GM19239 (cell line): ENCODE data around the gene MRPL10.

Experiments used
- DNase-seq: peaks from one replicate; pipeline ENCODE4 v3.0.0; 2011; ENCODE audit warnings: low spot score; ENCODE audit not compliant: insufficient read length
- FAIRE-seq: peaks from 2 replicates; lab custom pipeline; 2011; peaks lifted over from hg19 to GRCh38; lab: Jason Lieb, UNC

The MRPL10 gene

DNA sequence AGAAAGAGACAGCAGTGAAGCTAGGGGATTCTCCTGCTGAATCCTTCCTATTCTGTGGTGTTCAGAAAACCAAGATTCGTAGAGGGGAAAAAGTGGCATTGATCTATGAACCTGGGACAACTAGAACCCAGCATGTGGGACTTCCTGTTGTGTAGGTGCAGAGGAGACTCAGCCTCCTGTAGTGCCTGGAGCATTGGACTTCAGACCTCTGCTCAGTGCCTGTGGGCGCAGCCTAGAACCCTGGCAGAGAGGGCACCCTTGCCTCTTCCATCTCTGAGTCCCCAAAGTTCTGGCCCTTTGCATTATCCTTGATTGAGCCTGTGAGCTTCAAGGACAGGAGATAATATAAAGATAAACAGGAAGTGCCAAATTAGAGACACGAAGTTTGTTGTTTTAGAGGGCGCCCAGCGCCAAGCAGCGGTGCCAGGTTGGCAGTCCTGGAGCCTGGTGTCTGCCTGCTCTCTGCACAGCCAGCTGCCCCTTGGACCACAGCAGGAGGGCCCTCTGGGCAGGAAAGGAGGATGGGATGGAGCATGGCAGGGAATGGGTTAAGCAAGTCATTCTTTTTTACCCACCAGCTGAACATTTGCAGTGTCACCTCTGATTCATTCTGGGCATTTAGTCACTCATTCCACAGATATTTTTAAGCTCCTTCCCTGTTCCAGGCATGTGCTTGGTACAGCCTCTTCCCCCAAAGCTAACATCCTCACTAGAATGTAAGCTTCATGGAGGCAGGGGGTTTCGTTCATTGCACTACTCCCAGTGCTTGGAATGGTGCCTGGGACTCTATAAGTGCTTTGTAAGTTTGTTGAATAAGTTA lies 31.5 kb upstream of the MRPL10 start:
- FAIRE-seq (no peak), DNase-seq (no peak)

DNA sequence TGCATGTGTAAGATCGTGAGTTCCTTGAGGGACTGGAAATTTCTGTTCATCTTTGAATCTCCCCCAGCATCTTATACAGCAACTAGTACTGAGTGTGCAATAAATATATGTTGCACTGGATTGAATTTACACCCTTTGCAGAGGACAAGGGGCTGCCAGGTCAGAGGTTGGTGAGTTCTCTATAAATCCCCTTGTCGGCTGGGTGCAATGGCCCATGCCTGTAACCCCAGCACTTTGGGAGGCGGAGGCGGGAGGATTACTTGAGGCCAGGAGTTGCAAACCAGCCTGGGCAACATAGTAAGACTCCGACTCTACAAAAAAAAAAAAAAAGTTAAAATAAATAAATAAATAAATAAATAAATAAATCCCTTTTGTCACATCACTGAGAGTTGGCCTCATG lies 29.0 kb upstream of the MRPL10 start:
- no peak for FAIRE-seq
- no peak for DNase-seq

DNA sequence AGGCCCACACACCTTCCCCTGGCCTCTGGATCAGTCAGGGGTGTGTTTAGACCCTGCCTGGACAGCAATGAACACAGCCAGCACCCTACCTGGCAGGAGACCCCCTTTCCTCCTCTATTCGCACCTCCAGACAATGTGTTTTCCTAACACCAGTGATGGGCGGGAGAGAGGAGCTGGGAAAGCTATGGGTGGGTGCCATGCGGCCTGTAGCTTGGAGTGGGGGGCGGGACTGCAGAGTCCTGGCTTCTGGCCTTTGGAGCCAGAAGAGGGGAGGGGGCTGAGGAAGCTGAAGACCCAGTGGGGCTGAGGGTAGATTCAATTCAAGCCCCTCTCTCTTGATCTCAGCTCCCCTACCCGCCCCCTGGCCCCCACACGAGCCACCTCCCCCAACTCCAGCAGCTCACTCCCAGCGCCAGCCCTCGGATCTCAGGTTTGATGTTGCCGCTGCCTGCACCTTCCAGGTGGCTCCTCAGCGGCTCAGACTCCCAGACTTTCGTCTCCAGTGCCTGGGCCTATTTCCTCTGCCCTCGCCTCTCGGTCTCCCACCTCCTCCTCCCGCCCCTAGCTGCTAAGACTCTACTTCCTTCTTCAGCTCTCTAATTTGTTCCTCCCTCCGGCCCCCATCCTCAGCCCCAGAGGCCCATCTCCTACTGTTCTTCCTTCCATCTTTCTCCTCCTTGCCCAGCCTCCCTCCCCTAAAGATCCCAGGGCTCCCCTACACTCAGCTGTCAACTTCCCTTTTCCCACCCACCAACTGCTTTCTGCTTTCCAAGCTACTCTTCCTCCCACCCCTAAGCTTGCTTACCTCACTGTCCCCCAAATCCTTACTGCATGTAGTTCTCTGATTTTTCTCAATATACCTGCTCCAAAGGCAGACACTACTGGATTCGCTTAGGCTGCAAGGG lies 26.5 kb upstream of the MRPL10 start:
- DNase-seq, result no peak
- FAIRE-seq, result no peak

GRCh38 chr17:47856830-47857229 lies 25.5 kb upstream of the MRPL10 start:
- DNase-seq (no peak), FAIRE-seq (no peak)

GRCh38 chr17:47855737-47856136 lies 24.4 kb upstream of the MRPL10 start:
- no peak for DNase-seq
- no peak for FAIRE-seq

DNA sequence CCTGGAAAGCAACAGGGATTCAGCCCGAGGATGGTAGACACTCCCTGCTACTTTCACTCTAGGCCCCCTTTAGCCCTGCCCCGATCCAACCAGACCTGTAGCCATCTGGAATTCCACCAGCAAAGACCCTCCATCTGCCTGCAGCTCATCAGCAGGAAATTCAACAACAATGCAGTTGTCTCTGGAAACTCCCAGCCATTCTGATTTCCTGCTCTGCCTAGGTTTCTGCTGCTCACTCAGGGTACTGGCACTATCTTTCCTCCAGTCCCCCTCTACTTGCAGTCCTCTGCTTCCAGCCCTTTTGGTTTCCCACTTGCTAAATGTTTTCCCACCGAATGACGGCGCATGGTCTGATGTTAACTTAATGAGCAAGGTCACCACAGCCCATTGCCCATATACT lies 22.3 kb upstream of the MRPL10 start:
- no peak for DNase-seq
- FAIRE-seq, result no peak

DNA sequence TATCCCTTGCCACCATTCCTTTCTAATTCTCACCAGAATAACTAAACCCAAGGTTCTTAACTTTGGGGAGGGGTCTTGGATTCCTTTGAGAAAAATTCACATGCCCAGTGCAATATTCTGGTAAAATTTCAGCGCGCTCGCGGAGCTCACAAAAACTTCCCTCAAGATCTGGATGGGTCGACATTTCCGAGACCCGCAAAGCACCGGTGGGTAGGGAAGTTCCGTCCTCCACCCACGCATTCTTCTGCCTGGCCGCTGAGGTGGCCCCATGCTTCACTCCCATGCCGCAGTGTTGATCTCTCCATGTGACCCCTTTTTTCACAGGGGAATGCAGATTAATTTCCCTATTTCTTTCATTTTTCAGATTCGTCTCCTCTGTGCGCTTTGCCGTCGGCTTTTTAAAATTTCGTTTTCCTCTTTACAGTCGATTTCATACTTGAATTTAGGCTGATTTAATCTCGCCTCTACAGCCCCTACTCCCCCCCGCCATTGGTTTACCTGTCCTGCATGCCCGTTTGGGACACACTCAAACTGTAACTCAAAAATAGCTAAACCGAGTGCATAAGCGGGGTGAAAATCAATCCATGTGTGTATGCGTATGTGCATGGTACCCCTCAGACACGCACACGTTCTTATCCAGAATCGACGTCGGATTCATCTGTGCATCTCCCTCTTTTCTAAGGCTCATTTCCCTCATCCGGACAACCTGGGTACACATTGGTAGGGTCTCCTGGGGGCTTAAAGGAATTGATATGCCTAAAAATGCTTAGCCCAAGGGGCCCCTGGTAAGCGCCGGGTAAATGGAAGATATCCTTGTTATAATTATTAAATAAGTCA lies 21.0 kb upstream of the MRPL10 start:
- DNase-seq (no peak), FAIRE-seq (no peak)

GRCh38 chr17:47851764-47852112 lies 20.4 kb upstream of the MRPL10 start:
- DNase-seq, result no peak
- no peak for FAIRE-seq

- FAIRE-seq (no peak), DNase-seq (peak; percentile 56)
These were observed 19.6 kb upstream of the MRPL10 start, which contains the start of gene SP6 for GRCh38 chr17:47850692-47851573. SP6 (minus strand) TSS chr17:47851163; CDS start chr17:47848429, 2,734 bp downstream.

- no peak for FAIRE-seq
- no peak for DNase-seq
These were observed 19.0 kb upstream of the MRPL10 start for GRCh38 chr17:47850373-47850691.

DNA sequence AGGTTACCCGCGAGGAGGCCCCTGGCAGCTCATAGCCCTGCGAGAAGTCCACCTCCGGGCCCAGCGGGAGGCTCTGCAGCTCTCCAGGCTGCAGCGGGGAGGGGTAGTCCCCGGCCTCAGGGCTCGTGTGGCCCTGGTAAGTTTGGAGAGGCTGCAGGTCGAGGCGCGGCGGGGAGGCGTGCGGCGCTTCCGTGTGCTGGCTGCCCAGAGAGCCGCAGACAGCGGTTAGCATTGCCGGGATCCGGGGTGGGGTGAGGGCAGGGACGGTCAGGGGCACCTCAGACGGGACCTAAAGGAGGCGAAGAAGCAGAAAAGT lies 16.8 kb upstream of the MRPL10 start:
- FAIRE-seq (no peak), DNase-seq (no peak)

GRCh38 chr17:47847341-47848197 lies 16.2 kb upstream of the MRPL10 start:
- DNase-seq, result no peak
- FAIRE-seq, result no peak

DNA sequence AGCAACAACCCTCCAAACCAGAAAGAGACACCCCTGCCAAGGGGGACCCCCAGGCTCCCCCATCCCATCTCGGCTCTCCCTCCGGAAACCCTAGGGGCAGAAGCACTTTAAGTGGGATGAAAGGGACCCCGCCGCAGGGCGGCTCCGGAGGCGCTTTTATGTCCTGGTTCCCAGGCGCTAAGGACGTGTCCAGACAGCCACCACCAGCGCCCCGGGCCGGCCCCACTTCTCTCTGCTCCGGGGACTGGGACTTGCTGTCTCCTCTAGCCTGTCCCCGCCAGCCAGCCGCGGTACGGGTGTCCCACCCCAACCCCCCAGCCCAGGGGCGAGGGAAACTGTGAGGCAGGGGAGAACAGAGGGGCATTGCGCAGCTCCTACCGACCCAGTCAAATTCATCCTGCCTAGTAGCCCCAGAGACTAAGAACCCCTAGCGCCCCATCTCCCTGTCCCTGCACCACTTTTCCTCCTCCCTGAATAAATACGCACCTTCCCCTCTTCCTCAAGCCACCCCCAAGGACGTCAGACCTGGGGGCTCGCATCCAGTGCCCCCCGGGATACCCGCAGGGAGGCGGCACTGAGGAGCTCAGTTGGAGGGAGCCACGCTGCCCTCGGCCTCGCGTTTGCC lies 15.5 kb upstream of the MRPL10 start:
- DNase-seq, result no peak
- FAIRE-seq, result no peak

- no peak for FAIRE-seq
- no peak for DNase-seq
These were observed 14.4 kb upstream of the MRPL10 start for GRCh38 chr17:47845716-47846075.

DNA sequence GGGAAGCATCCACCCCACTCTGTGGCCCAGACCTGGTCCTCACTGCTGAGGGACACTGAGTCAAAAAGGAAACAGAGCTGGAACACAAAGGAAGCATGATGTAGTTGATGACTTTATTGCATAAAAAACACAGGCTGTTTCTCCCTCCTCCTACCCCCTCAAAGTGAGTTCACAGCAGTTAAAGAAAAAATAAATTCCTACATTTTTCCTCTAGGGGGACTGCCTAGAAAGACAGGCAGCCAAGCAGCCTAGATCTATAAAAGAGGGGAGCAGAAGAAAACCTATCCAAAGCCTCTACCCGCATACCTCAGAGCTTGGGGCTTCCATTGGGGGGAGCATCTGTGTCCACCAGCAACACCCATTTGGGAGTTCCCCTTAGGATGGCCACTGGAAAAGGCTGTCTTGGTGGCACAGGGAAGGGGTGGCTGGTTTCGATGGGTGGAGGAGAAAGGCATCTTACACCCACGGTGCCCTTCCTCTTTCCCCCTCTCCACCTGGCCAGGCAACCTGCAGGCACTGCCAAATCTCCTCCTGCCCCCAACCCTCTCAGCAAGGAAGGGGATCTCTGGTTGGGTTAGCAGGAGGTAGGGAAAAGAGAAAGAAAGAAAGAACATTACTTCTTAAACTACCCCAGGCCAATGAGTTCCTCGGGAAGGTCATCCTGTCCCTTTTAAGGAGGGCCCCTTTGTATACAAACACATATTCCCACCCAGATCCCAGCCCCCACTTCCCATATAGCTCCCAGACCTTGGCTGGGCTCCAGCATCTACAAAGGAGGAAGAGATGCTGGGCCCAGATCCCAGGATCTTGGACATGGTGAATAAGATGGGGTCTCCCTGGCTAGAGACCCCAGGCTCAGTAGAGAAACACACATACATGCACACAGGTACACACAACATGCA lies 13.7 kb upstream of the MRPL10 start:
- DNase-seq (no peak), FAIRE-seq (no peak)

- FAIRE-seq (no peak), DNase-seq (no peak)
These were observed 12.9 kb upstream of the MRPL10 start for GRCh38 chr17:47844227-47844626.

- no peak for DNase-seq
- no peak for FAIRE-seq
These were observed 12.0 kb upstream of the MRPL10 start for GRCh38 chr17:47843391-47843730.
